OCI-LY1 (cell line): ENCODE measurements around the gene DIAPH2.

Experiments used
- H2AFZ ChIP-seq: fragments of 200-600 bp; sonication (generic), shearing (Covaris generic); 2 replicates; pipeline ENCODE4 v1.6.0; 2014; ENCODE audit warnings: antibody characterized with exemption, mild to moderate bottlenecking, low read length
- H3F3A ChIP-seq: fragments of 200-600 bp; sonication (generic), shearing (Covaris generic); 2 replicates; pipeline ENCODE4 v1.6.0; 2014; ENCODE audit warnings: mild to moderate bottlenecking, antibody characterized with exemption, low read length, moderate library complexity; ENCODE audit not compliant: insufficient read depth
- H3K27ac ChIP-seq: fragments of 200-600 bp; sonication (generic); 2 replicates; pipeline ENCODE4 v1.5.1; 2014; ENCODE audit warnings: low read length, mixed run types, mild to moderate bottlenecking, low read depth; ENCODE audit not compliant: poor library complexity, severe bottlenecking
- H3K27me3 ChIP-seq: fragments of 200-600 bp; sonication (generic); 2 replicates; pipeline ENCODE4 v1.6.0; 2014; ENCODE audit warnings: antibody characterized with exemption, mild to moderate bottlenecking, low read length, moderate library complexity; ENCODE audit not compliant: insufficient read depth
- H3K36me3 ChIP-seq: fragments of 200-600 bp; sonication (generic); 2 replicates; pipeline ENCODE4 v1.6.1; 2014; ENCODE audit warnings: mild to moderate bottlenecking, antibody characterized with exemption, low read length, moderate library complexity, mixed read lengths; ENCODE audit not compliant: insufficient read depth
- H3K4me1 ChIP-seq: fragments of 200-600 bp; sonication (generic); 2 replicates; pipeline ENCODE4 v1.5.1; 2014; ENCODE audit warnings: mild to moderate bottlenecking, low read length, moderate library complexity; ENCODE audit not compliant: insufficient read depth, severe bottlenecking
- H3K4me2 ChIP-seq: fragments of 200-600 bp; sonication (generic), shearing (Covaris generic); 2 replicates; pipeline ENCODE4 v1.6.1; 2014; ENCODE audit warnings: low read length
- H3K4me3 ChIP-seq: fragments of 200-600 bp; sonication (generic); 2 replicates; pipeline ENCODE4 v1.5.1; 2014; ENCODE audit warnings: low read length, low read depth, mild to moderate bottlenecking, mixed read lengths; ENCODE audit not compliant: poor library complexity, severe bottlenecking
- H3K79me2 ChIP-seq: fragments of 200-600 bp; shearing (Covaris generic); 2 replicates; pipeline ENCODE4 v1.6.1; 2016; ENCODE audit warnings: mixed run types, low read length, mixed read lengths; ENCODE audit not compliant: insufficient read depth
- H3K9ac ChIP-seq: fragments of 200-600 bp; sonication (generic), shearing (Covaris generic); 2 replicates; pipeline ENCODE4 v1.6.1; 2014; ENCODE audit warnings: mild to moderate bottlenecking, low read length, mixed read lengths
- H3K9me2 ChIP-seq: fragments of 200-600 bp; sonication (generic), shearing (Covaris generic); 2 replicates; pipeline ENCODE4 v1.6.1; 2014; ENCODE audit warnings: low read depth, mild to moderate bottlenecking, low read length, mixed read lengths
- H3K9me3 ChIP-seq: fragments of 200-600 bp; shearing (Covaris generic); 2 replicates; pipeline ENCODE4 v1.6.1; 2014; ENCODE audit warnings: low read length, mixed read lengths
- H4K20me1 ChIP-seq: fragments of 200-600 bp; sonication (generic), shearing (Covaris generic); 2 replicates; pipeline ENCODE4 v1.6.0; 2016; ENCODE audit warnings: mild to moderate bottlenecking, low read length; ENCODE audit not compliant: insufficient read depth
- EZH2 ChIP-seq: fragments of 200-600 bp; sonication (generic), shearing (Covaris generic); IDR thresholded peaks from 2 replicates; pipeline ENCODE4 v1.8.0; 2017; ENCODE audit warnings: borderline replicate concordance, mixed run types, mild to moderate bottlenecking, antibody characterized with exemption, low read length, moderate library complexity, mixed read lengths
- TF ChIP-seq, protein P1 (sequence below): fragments of 200-600 bp; sonication (generic), shearing (Covaris generic); IDR thresholded peaks from 2 replicates; pipeline ENCODE4 v1.5.1; 2017; ENCODE audit warnings: mild to moderate bottlenecking, antibody characterized with exemption, low read length, moderate library complexity, mixed read lengths

DIAPH2 gene

DNA sequence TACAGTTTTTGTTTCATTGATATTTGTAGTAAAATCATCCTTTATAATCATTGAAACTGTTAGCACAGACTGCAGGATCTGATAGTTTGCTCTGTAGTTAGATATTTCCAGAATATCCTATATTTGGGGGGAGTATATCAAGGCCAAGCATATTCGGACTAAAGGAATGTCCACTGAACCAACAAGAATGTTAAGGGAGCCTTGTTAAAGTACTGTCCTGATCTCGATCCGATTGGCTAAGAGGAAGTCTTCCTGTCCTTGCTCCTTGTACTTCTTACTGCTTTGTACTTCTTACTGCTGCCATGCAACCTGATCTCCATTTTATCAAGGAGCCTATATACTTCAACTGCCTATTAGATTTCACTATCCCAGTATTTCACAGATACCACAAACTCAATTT is 648.3 kb downstream of the DIAPH2 start:
- Histone ChIP-seq H2AFZ (no peak overlapping the region), H3K9ac (no peak overlapping the region), H3K4me1 (peaks cover 11% of the 10 kb centered on the region), H3K79me2 (no peaks in the 10 kb centered on the region), H4K20me1 (no peaks in the 10 kb centered on the region), H3F3A (no peaks in the 10 kb centered on the region), H3K36me3 (no peaks in the 10 kb centered on the region), H3K9me2 (no peaks in the 10 kb centered on the region), H3K4me3 (no peak overlapping the region), H3K27ac (no peak overlapping the region), H3K4me2 (no peak overlapping the region), H3K9me3 (no peaks in the 10 kb centered on the region), H3K27me3 (no peaks in the 10 kb centered on the region)
- TF ChIP-seq, protein P1, sequence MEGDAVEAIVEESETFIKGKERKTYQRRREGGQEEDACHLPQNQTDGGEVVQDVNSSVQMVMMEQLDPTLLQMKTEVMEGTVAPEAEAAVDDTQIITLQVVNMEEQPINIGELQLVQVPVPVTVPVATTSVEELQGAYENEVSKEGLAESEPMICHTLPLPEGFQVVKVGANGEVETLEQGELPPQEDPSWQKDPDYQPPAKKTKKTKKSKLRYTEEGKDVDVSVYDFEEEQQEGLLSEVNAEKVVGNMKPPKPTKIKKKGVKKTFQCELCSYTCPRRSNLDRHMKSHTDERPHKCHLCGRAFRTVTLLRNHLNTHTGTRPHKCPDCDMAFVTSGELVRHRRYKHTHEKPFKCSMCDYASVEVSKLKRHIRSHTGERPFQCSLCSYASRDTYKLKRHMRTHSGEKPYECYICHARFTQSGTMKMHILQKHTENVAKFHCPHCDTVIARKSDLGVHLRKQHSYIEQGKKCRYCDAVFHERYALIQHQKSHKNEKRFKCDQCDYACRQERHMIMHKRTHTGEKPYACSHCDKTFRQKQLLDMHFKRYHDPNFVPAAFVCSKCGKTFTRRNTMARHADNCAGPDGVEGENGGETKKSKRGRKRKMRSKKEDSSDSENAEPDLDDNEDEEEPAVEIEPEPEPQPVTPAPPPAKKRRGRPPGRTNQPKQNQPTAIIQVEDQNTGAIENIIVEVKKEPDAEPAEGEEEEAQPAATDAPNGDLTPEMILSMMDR, result no peak
- TF ChIP-seq EZH2, result no peak

DNA sequence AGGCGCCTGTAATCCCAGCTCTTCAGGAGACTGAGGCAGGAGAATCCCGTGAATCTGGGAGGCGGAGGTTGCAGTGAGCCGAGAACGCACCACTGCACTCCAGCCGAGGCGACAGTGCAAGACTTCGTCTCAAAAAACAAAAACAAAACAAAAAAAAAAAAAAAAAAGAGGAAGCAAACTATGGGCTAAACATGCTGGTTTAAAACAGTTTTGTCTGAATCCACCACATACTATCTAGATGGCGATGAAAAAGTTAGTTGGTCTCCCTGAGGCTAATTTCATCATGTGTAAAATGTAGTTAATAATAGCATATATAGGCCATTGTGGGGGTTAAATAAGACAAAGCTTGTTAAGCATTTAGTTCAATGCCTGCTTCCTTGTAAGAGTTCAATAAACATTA is 650.2 kb downstream of the DIAPH2 start:
- Histone ChIP-seq H2AFZ (no peak overlapping the region), H3K79me2 (no peaks in the 10 kb centered on the region), H3K27me3 (no peaks in the 10 kb centered on the region), H4K20me1 (no peaks in the 10 kb centered on the region), H3K4me3 (no peak overlapping the region), H3K9me3 (no peaks in the 10 kb centered on the region), H3K4me2 (peak overlapping the region; percentile 43), H3K27ac (no peak overlapping the region), H3K9me2 (no peaks in the 10 kb centered on the region), H3F3A (no peaks in the 10 kb centered on the region), H3K36me3 (no peaks in the 10 kb centered on the region), H3K4me1 (peaks cover 11% of the 10 kb centered on the region), H3K9ac (no peak overlapping the region)
- TF ChIP-seq, protein P1, result no peak
- no peak for TF ChIP-seq EZH2

DNA sequence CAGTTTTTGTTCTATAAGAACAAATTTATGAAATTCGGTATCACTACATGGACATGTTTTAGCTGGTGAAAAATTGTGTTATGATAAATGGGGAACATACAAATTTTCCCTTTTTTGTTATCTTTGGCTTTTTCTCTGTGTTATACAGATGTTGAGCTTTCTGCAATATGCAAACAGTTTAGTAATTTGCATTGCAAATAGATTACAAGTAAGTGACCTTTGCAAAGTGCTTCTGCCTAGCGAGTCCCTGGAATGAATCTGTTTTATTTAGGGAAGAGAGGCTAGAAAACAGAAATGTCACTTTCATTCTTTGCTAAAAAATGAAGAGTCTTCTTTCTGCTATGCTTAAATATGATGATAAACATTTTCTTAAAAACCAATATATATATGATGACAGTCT is 660.1 kb downstream of the DIAPH2 start:
- H3K79me2 ChIP-seq, result no peaks in the 10 kb centered on the region
- no peaks in the 10 kb centered on the region for H4K20me1 ChIP-seq
- H3K4me3 ChIP-seq, result no peak overlapping the region
- H3K27ac ChIP-seq, result no peak overlapping the region
- H3F3A ChIP-seq, result no peaks in the 10 kb centered on the region
- H3K36me3 ChIP-seq, result no peaks in the 10 kb centered on the region
- no peak overlapping the region for H2AFZ ChIP-seq
- no peaks in the 10 kb centered on the region for H3K9me2 ChIP-seq
- H3K9me3 ChIP-seq, result no peaks in the 10 kb centered on the region
- H3K9ac ChIP-seq, result no peak overlapping the region
- no peak overlapping the region for H3K4me2 ChIP-seq
- H3K4me1 ChIP-seq, result peaks cover 6% of the 10 kb centered on the region
- no peaks in the 10 kb centered on the region for H3K27me3 ChIP-seq
- TF ChIP-seq, protein P1, result no peak
- TF ChIP-seq EZH2, result no peak
